K562 (cell line): ENCODE results near the gene VPS13D. TPM values are rescaled to one million over a fixed set of nuclear protein-coding genes. Genes with fewer than 3 reads are reported as not detected.

Experiments used
- ATAC-seq: fragments of 200-7000 bp; cut with Tn5 transposase; 3 replicates; pipeline ENCODE4 v1.9.1; 2020; ENCODE audit warnings: moderate library complexity
- BruUV-seq: library from RNA; stranded (reverse); fragments of 400-500 nt; replicated peaks from 2 replicates; lab custom pipeline; 2021; lab: Mats Ljungman, UMichigan
- CTCF ChIA-PET: fragments of 300-600 bp; formaldehyde crosslinking; extraction: SDS; loops from one replicate; lab custom pipeline; 2021; ENCODE audit warnings: low intra/inter-chr PET ratio; lab: Yijun Ruan, JAX
- POLR2A ChIA-PET: fragments of 300-600, 350-650 bp; sonication (Branson Sonifier 250); formaldehyde crosslinking; extraction: SDS; loops from one replicate; lab custom pipeline; 2021; ENCODE audit warnings: antibody characterized with exemption, inconsistent platforms; lab: Yijun Ruan, JAX
- DNase-seq, 4 experiments: peaks; one replicate each; pipeline versions ENCODE4 v3.0.0 to v3.0.0-alpha.2; 2011 to 2018; ENCODE audit warnings: low spot score in 3 of 4, mixed read lengths in 3 of 4; ENCODE audit errors: extremely low read depth in 1 of 4
- FAIRE-seq: peaks from 2 replicates; lab custom pipeline; 2011; peaks lifted over from hg19 to GRCh38; lab: Jason Lieb, UNC
- H2AFZ ChIP-seq: 2 replicates; pipeline ENCODE4 v1.6.0; 2011; ENCODE audit warnings: low read depth, low read length, control low read depth, inconsistent platforms
- H3K27ac ChIP-seq: fragments of 200-600 bp; 3 replicates; pipeline ENCODE4 v1.8.0; 2011; ENCODE audit warnings: low read depth, mild to moderate bottlenecking, control low read depth, inconsistent platforms, low read length, moderate library complexity, mixed read lengths; ENCODE audit errors: extremely low read depth
- H3K27me3 ChIP-seq, 2 experiments: fragments of 300-600 bp in 1 of 2; 2 replicates in 1 of 2; 3 replicates in 1 of 2; pipeline versions ENCODE4 v1.6.0 to v1.8.0; 2011; ENCODE audit warnings: inconsistent platforms in 2 of 2, low read length in 2 of 2, mild to moderate bottlenecking in 1 of 2, mixed read lengths in 1 of 2, moderate library complexity in 1 of 2; ENCODE audit not compliant: control insufficient read depth in 2 of 2, insufficient read depth in 2 of 2
- H3K36me3 ChIP-seq: fragments of 300-600 bp; 3 replicates; pipeline ENCODE4 v1.8.0; 2011; ENCODE audit warnings: mild to moderate bottlenecking, low read length, inconsistent platforms; ENCODE audit not compliant: control insufficient read depth, insufficient read depth
- H3K4me1 ChIP-seq, 2 experiments: fragments of 200-600 bp in 1 of 2; replicated peaks in 1 of 2; 2 replicates in 1 of 2; 3 replicates in 1 of 2; pipeline versions ENCODE4 v1.5.1 to v1.8.0; 2011; ENCODE audit warnings: inconsistent platforms in 2 of 2, low read length in 2 of 2, mild to moderate bottlenecking in 1 of 2, mixed read lengths in 1 of 2, moderate library complexity in 1 of 2; ENCODE audit not compliant: control insufficient read depth in 2 of 2, insufficient read depth in 2 of 2
- H3K4me2 ChIP-seq: 2 replicates; pipeline ENCODE4 v1.6.1; 2011; ENCODE audit warnings: low read length, control low read depth, inconsistent platforms, mixed read lengths; ENCODE audit not compliant: insufficient read depth
- H3K4me3 ChIP-seq: fragments of 200-600 bp; sonication (generic), shearing (Covaris generic); 2 replicates; pipeline ENCODE4 v1.5.1; 2016; ENCODE audit warnings: control low read depth, inconsistent platforms
- H3K79me2 ChIP-seq: fragments of 200-600 bp; 3 replicates; pipeline ENCODE4 v1.8.0; 2011; ENCODE audit warnings: low read length, inconsistent platforms; ENCODE audit not compliant: control insufficient read depth, insufficient read depth
- H3K9ac ChIP-seq, 2 experiments: 2 replicates each; pipeline versions ENCODE4 v1.6.0 to v1.6.1; 2011; ENCODE audit warnings: low read depth in 2 of 2, low read length in 2 of 2, control low read depth in 1 of 2, inconsistent platforms in 1 of 2, mild to moderate bottlenecking in 1 of 2, mixed read lengths in 1 of 2; ENCODE audit not compliant: insufficient read depth in 1 of 2
- H3K9me1 ChIP-seq: one replicate; pipeline ENCODE4 v1.6.0; 2011; ENCODE audit warnings: inconsistent platforms, mild to moderate bottlenecking, low read length, moderate library complexity; ENCODE audit not compliant: control insufficient read depth, insufficient read depth
- H3K9me3 ChIP-seq: replicated peaks from 2 replicates; pipeline ENCODE4 v1.5.1; 2011; ENCODE audit warnings: low read depth, low read length, inconsistent platforms; ENCODE audit not compliant: control insufficient read depth, insufficient read depth
- H4K20me1 ChIP-seq: replicated peaks from 2 replicates; pipeline ENCODE4 v1.6.1; 2011; ENCODE audit warnings: low read length, inconsistent platforms, mixed read lengths; ENCODE audit not compliant: control insufficient read depth, insufficient read depth
- ELF4 ChIP-seq: fragments of 450-650 bp; formaldehyde crosslinking; IDR thresholded peaks from 2 replicates; pipeline ENCODE4 v1.4.0; 2022; ENCODE audit warnings: missing genetic modification characterization
- GTF3C2 ChIP-seq: IDR thresholded peaks from 3 replicates; pipeline ENCODE4 v1.6.1; 2011; ENCODE audit warnings: borderline replicate concordance, mild to moderate bottlenecking, moderate library complexity; ENCODE audit not compliant: insufficient read length; ENCODE audit errors: extremely low read depth
- KDM2B ChIP-seq: fragments of 250-450 bp; sonication (Bioruptor Pico); IDR thresholded peaks from 2 replicates; pipeline ENCODE4 v1.8.0; 2021; ENCODE audit warnings: mild to moderate bottlenecking, moderate library complexity
- KLF13 ChIP-seq: fragments of 450-650 bp; IDR thresholded peaks from 2 replicates; pipeline ENCODE4 v1.6.1; 2016; ENCODE audit warnings: missing genetic modification characterization, low read depth, mild to moderate bottlenecking, missing compliant biosample characterization, moderate library complexity, borderline replicate concordance
- NCOR1 ChIP-seq: fragments of 450-650 bp; IDR thresholded peaks from 2 replicates; pipeline ENCODE4 v1.6.1; 2016; ENCODE audit warnings: mild to moderate bottlenecking, moderate library complexity
- PRMT5 ChIP-seq: sonication (generic); formaldehyde crosslinking; IDR thresholded peaks from 2 replicates; pipeline ENCODE4 v1.5.0; 2020; ENCODE audit warnings: missing genetic modification reagents
- RCOR1 ChIP-seq, 2 experiments: IDR thresholded peaks; 2 replicates each; pipeline ENCODE4 v1.6.1; 2012; ENCODE audit warnings: low read depth in 2 of 2, low read length in 2 of 2, borderline replicate concordance in 1 of 2, improper control_type of control experiment in 1 of 2
- SMAD4 ChIP-seq: fragments of 250-450 bp; sonication (Bioruptor Pico); conservative IDR thresholded peaks from 2 replicates; pipeline ENCODE4 v1.8.0; 2021; ENCODE audit warnings: inconsistent platforms, mild to moderate bottlenecking, moderate library complexity
- ZBTB33 ChIP-seq: sonication (generic); formaldehyde crosslinking; IDR thresholded peaks from 2 replicates; pipeline ENCODE4 v1.8.1; 2023; ENCODE audit warnings: mild to moderate bottlenecking, missing genetic modification reagents
- ZMIZ1 ChIP-seq, 2 experiments: fragments of 150-350 bp in 1 of 2; IDR thresholded peaks; 2 replicates each; pipeline ENCODE4 v1.6.1; 2012 to 2016; ENCODE audit warnings: low read depth in 2 of 2, low read length in 2 of 2, mild to moderate bottlenecking in 1 of 2, moderate library complexity in 1 of 2
- ZNF75A ChIP-seq: fragments of 450-650 bp; formaldehyde crosslinking; IDR thresholded peaks from 2 replicates; pipeline ENCODE4 v1.4.0; 2020; ENCODE audit warnings: mild to moderate bottlenecking
- ZZZ3 ChIP-seq: fragments of 450-650 bp; IDR thresholded peaks from 2 replicates; pipeline ENCODE4 v1.6.1; 2016; ENCODE audit warnings: antibody characterized with exemption, mild to moderate bottlenecking, moderate library complexity
- WGBS: fragments of 100-300 bp; shearing (Covaris generic); methylation state at CpG from one replicate; pipeline ENCODE4 v1.1.6; 2016; ENCODE audit warnings: low coverage, mixed read lengths; ENCODE audit not compliant: insufficient coverage; ENCODE audit errors: missing lambda C conversion rate; 5-methylcytosine and 5-hydroxymethylcytosine counted together
- in situ Hi-C: fragments of 300-500 bp; cut with MboI; formaldehyde crosslinking; loops from 4 replicates; pipeline ENCODE4 v1.15.0; 2018; ENCODE audit warnings: inconsistent platforms, mixed read lengths
- intact Hi-C: fragments of 100-400 bp; cut with micrococcal nuclease; formaldehyde crosslinking; loops from 2 replicates; pipeline ENCODE4 v1.14.2; 2022
- polyA plus RNA-seq, 8 experiments: library from polyadenylated mRNA; depleted of rRNA in 4 of 8; stranded (reverse) in 5 of 8; unstranded in 3 of 8; fragments of >200 nt; fragmentation: Nextera tagmentation in 2 of 8; fragmentation: Illumina TruSeq in 1 of 8; extraction: Ambion mirVana in 2 of 8; extraction: Trizol in 1 of 8; gene quantifications; 2 replicates each; pipeline versions ENCODE4 v1.2.1 to v1.2.3, GENCODE V29; 2011 to 2014; ENCODE audit warnings: inconsistent platforms in 1 of 8, missing spikeins in 1 of 8
- total RNA-seq, 7 experiments: library from RNA; depleted of rRNA in 6 of 7; stranded (reverse); fragments of >200 nt in 6 of 7; fragmentation: Illumina TruSeq in 2 of 7; extraction: Trizol in 2 of 7; gene quantifications; 2 replicates each; pipeline versions ENCODE4 v1.2.1 to v1.2.3, GENCODE V29; 2011 to 2021; ENCODE audit warnings: low replicate concordance in 1 of 7

The VPS13D gene
- total and polyA plus RNA-seq, 9 of the 15 experiments (the other 6 are each of a cell fraction or from before 2014, with no cell fraction given) = 6.1 to 51.5 (median 38.5) TPM

- in situ Hi-C loops (no loop called here), intact Hi-C loops (no loop called here)
- ATAC-seq = no peak
- DNase-seq = no peak
- Histone ChIP-seq H3K4me1 (no peaks in the 10 kb centered on the region), H3K4me2 (no peak overlapping the region), H3K27me3 (no peaks in the 10 kb centered on the region), H2AFZ (no peak overlapping the region), H4K20me1 (no peaks in the 10 kb centered on the region), H3K9ac (no peak overlapping the region), H3K4me3 (no peak overlapping the region), H3K79me2 (no peaks in the 10 kb centered on the region), H3K36me3 (peaks cover 77% of the 10 kb centered on the region), H3K27ac (no peak overlapping the region), H3K9me3 (no peaks in the 10 kb centered on the region), H3K9me1 (no peaks in the 10 kb centered on the region)
- no TSS peak for BruUV-seq
- 82% methylated on average over 6 of the region's 6 CpGs for WGBS
- FAIRE-seq = no peak
- ChIA-PET POLR2A (interaction anchor here (0.9 to 1.7 kb wide), 3 partner anchors 11 to 13 kb away, joined by 4 to 5 read pairs (median 5); no protein-coding TSS in a partner anchor), CTCF (no interaction called here)
- TF ChIP-seq ZZZ3 = no peak
- TF ChIP-seq GTF3C2 = no peak
- no peak for TF ChIP-seq PRMT5
- no peak for TF ChIP-seq ZMIZ1 (IDR thresholded peaks at IDR 0.05; ENCODE audit: low read depth in 2 of 2, low read length in 2 of 2)
- no peak for TF ChIP-seq SMAD4 (CRISPR knock-in tag)
- no peak for TF ChIP-seq ZBTB33
- no peak for TF ChIP-seq KDM2B
- TF ChIP-seq NCOR1 = no peak
- TF ChIP-seq ELF4 (CRISPR knock-in tag) = no peak
- TF ChIP-seq ZNF75A (CRISPR knock-in tag) = no peak
- TF ChIP-seq RCOR1 (IDR thresholded peaks at IDR 0.05; ENCODE audit: borderline replicate concordance in 1 of 2, low read depth in 2 of 2, low read length in 2 of 2) = no peak
- TF ChIP-seq KLF13 = no peak
Observed at GRCh38 chr1:12246584-12246983, 16.8 kb downstream of the VPS13D start.
